Stomach (tissue), 4 donors: ENCODE data around the gene MCC.

Experiments
- CTCF ChIP-seq, 7 experiments: fragments of 450-650 bp in 4 of 7; fragments of 200-600 bp in 3 of 7; sonication (generic) in 3 of 7; IDR thresholded peaks; one replicate each; pipeline ENCODE4 v1.5.1; 2016 to 2019; ENCODE audit warnings: antibody characterized with exemption in 7 of 7, control low read depth in 2 of 7, mild to moderate bottlenecking in 1 of 7
- EP300 ChIP-seq: sonication (generic); formaldehyde crosslinking; IDR thresholded peaks from one replicate; pipeline ENCODE4 v1.6.1; 2017; ENCODE audit warnings: antibody characterized with exemption
- POLR2A ChIP-seq, 4 donors: fragments of 450-650 bp; IDR thresholded peaks; one replicate each; pipeline ENCODE4 v1.6.1; 2016; ENCODE audit warnings: antibody characterized with exemption in 4 of 4, control low read depth in 2 of 4, mild to moderate bottlenecking in 1 of 4, moderate library complexity in 1 of 4

DNA sequence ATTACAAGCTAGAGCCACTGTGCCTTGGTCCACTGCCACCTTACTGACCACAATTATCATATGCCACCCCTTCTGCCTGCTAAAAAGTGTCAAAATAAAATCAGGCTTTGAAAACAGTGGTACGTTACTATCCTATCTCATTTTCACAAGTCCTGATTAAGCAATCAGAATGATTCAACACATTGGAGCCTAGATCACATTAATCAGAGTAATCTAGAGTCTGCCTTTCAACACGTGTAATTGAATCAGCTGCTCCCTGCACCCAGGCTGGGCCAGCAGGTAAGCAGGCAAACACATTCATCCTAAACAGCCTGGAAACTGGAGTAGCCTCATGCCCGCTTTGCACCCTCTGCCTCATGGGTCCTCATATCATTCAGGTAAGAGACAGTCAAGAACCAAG lies 325.5 kb downstream of the MCC start:
- TF ChIP-seq POLR2A (IDR thresholded peaks at IDR 0.05) (no peak), CTCF (IDR thresholded peaks at IDR 0.05) (no peak), EP300 (no peak)
